Ovary (tissue), 3 donors: ENCODE results near the gene TRAK1.

Experiments
- CTCF ChIP-seq, 3 donors: fragments of 450-650 bp in 2 of 3; fragments of 200-600 bp in 1 of 3; IDR thresholded peaks; one replicate each; pipeline versions ENCODE4 v1.5.1 to v1.8.0; 2016 to 2022; ENCODE audit warnings: antibody characterized with exemption in 3 of 3, mild to moderate bottlenecking in 1 of 3
- EP300 ChIP-seq: sonication (generic); formaldehyde crosslinking; IDR thresholded peaks from one replicate; pipeline ENCODE4 v1.6.1; 2017; ENCODE audit warnings: antibody characterized with exemption
- POLR2A ChIP-seq: fragments of 450-650 bp; IDR thresholded peaks from one replicate; pipeline ENCODE4 v1.6.1; 2017; ENCODE audit warnings: antibody characterized with exemption, mild to moderate bottlenecking, moderate library complexity
- donor health status: DM: no; HTN: no; CAD: no.

- TF ChIP-seq CTCF (IDR thresholded peaks at IDR 0.05) = no peak
- no peak for TF ChIP-seq POLR2A
- no peak for TF ChIP-seq EP300
Observed at GRCh38 chr3:42072831-42073301, 18.3 kb upstream of the TRAK1 start.
